Lower leg skin (tissue), 4 donors: ENCODE measurements around the gene RIC1. TPM values are rescaled to one million over a fixed set of nuclear protein-coding genes. Genes with fewer than 3 reads are reported as not detected.
"Not testable (repeated sequence)": the region's sequence is repeated elsewhere in the genome, so short reads cannot be mapped to it uniquely, and the experiment has no call there.

Experiments used
- DNase-seq, 2 donors: peaks; one replicate each; pipeline ENCODE4 v3.0.0-alpha.2; 2019; ENCODE audit warnings: low spot score in 2 of 2
- H3K4me3 ChIP-seq: fragments of 200-600 bp; sonication (generic); 2 replicates; pipeline ENCODE4 v1.5.1; 2017; ENCODE audit warnings: mild to moderate bottlenecking, low read depth; ENCODE audit not compliant: poor library complexity, severe bottlenecking
- CTCF ChIP-seq, 3 donors: fragments of 450-650 bp; IDR thresholded peaks; one replicate each; pipeline ENCODE4 v1.5.1; 2016; ENCODE audit warnings: antibody characterized with exemption in 3 of 3, mild to moderate bottlenecking in 3 of 3, moderate library complexity in 2 of 3
- POLR2A ChIP-seq, 2 donors: fragments of 450-650 bp; IDR thresholded peaks; one replicate each; pipeline ENCODE4 v1.6.1; 2016 to 2017; ENCODE audit warnings: antibody characterized with exemption in 2 of 2, mild to moderate bottlenecking in 1 of 2, moderate library complexity in 1 of 2
- WGBS, 2 donors: methylation state at CpG; one replicate each; pipeline ENCODE4 v1.1.5; 2018; 5-methylcytosine and 5-hydroxymethylcytosine counted together
- intact Hi-C: fragments of 100-400 bp; cut with DNase I; formaldehyde crosslinking; loops from one replicate; pipeline ENCODE4 v1.15.0; 2023; ENCODE audit warnings: low total_unique reads
- total RNA-seq, 4 donors: library from RNA; depleted of rRNA; stranded (reverse); fragments of >200 nt; gene quantifications; one replicate each; pipeline ENCODE4 v1.1.0, GENCODE V29; 2016

RIC1 gene
- total RNA-seq, 4 donors from 2014 or later, result 31.3 to 62.3 (median 37.6) TPM

GRCh38 chr9:5644501-5644900 lies 15.6 kb downstream of the RIC1 start:
- intact Hi-C loops, result no loop called here
- WGBS, 2 donors, result 86% methylated on average over 1 of the region's 1 CpG
- no peak for TF ChIP-seq CTCF (IDR thresholded peaks at IDR 0.05)
- no peak for TF ChIP-seq POLR2A (IDR thresholded peaks at IDR 0.05)
- DNase-seq, result no peak
- H3K4me3 ChIP-seq, result no peak overlapping the region

- WGBS, 2 donors, result 93 to 96% methylated on average over 3 of the region's 3 CpGs
- no peak for TF ChIP-seq POLR2A (IDR thresholded peaks at IDR 0.05)
- TF ChIP-seq CTCF (IDR thresholded peaks at IDR 0.05), result no peak
- no peak overlapping the region for H3K4me3 ChIP-seq
- no peak for DNase-seq
- intact Hi-C loops, result no loop called here
These were observed 17.2 kb downstream of the RIC1 start for GRCh38 chr9:5646116-5646515.

- intact Hi-C loops, result no loop called here
- TF ChIP-seq POLR2A (IDR thresholded peaks at IDR 0.05), result no peak
- TF ChIP-seq CTCF (IDR thresholded peaks at IDR 0.05), result no peak
- 93 to 100% methylated on average over 2 of the region's 2 CpGs for WGBS, 2 donors
- H3K4me3 ChIP-seq, result no peak overlapping the region
- DNase-seq, result no peak
These were observed 21.6 kb downstream of the RIC1 start for GRCh38 chr9:5650356-5651105.

- no peak overlapping the region for H3K4me3 ChIP-seq
- no peak for TF ChIP-seq CTCF (IDR thresholded peaks at IDR 0.05)
- intact Hi-C loops, result no loop called here
- DNase-seq, result no peak
These were observed 22.3 kb downstream of the RIC1 start for GRCh38 chr9:5651246-5651645.

GRCh38 chr9:5652821-5653220 lies 23.9 kb downstream of the RIC1 start:
- TF ChIP-seq POLR2A (IDR thresholded peaks at IDR 0.05), result no peak
- intact Hi-C loops, result no loop called here
- DNase-seq, result no peak
- no peak overlapping the region for H3K4me3 ChIP-seq
- WGBS, 2 donors, result 100% methylated on average over 1 of the region's 1 CpG

- DNase-seq, intact Hi-C loops, H3K4me3 ChIP-seq: not testable (repeated sequence)
- WGBS, 2 donors, result 95 to 100% methylated on average over 1 of the region's 1 CpG
These were observed 33.9 kb downstream of the RIC1 start for GRCh38 chr9:5662804-5663203.

- H3K4me3 ChIP-seq, result no peak overlapping the region
- no peak for TF ChIP-seq CTCF (IDR thresholded peaks at IDR 0.05)
- no peak for TF ChIP-seq POLR2A (IDR thresholded peaks at IDR 0.05)
- 83 to 88% methylated on average over 3 of the region's 3 CpGs for WGBS, 2 donors
- intact Hi-C loops, result no loop called here
- DNase-seq, result no peak
These were observed 36.2 kb downstream of the RIC1 start for GRCh38 chr9:5665059-5665458.
